ENCODE results near the gene HECTD4.

GRCh38 chr12:112134731-112135130, 247.5 kb downstream of the HECTD4 start:
- TF ChIP-seq, protein P1, sequence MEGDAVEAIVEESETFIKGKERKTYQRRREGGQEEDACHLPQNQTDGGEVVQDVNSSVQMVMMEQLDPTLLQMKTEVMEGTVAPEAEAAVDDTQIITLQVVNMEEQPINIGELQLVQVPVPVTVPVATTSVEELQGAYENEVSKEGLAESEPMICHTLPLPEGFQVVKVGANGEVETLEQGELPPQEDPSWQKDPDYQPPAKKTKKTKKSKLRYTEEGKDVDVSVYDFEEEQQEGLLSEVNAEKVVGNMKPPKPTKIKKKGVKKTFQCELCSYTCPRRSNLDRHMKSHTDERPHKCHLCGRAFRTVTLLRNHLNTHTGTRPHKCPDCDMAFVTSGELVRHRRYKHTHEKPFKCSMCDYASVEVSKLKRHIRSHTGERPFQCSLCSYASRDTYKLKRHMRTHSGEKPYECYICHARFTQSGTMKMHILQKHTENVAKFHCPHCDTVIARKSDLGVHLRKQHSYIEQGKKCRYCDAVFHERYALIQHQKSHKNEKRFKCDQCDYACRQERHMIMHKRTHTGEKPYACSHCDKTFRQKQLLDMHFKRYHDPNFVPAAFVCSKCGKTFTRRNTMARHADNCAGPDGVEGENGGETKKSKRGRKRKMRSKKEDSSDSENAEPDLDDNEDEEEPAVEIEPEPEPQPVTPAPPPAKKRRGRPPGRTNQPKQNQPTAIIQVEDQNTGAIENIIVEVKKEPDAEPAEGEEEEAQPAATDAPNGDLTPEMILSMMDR (IDR thresholded peaks at IDR 0.05): no peak
- no peak for TF ChIP-seq POLR2A (IDR thresholded peaks at IDR 0.05)
